ENCODE measurements around the gene PCYT2.

The PCYT2 gene

DNA sequence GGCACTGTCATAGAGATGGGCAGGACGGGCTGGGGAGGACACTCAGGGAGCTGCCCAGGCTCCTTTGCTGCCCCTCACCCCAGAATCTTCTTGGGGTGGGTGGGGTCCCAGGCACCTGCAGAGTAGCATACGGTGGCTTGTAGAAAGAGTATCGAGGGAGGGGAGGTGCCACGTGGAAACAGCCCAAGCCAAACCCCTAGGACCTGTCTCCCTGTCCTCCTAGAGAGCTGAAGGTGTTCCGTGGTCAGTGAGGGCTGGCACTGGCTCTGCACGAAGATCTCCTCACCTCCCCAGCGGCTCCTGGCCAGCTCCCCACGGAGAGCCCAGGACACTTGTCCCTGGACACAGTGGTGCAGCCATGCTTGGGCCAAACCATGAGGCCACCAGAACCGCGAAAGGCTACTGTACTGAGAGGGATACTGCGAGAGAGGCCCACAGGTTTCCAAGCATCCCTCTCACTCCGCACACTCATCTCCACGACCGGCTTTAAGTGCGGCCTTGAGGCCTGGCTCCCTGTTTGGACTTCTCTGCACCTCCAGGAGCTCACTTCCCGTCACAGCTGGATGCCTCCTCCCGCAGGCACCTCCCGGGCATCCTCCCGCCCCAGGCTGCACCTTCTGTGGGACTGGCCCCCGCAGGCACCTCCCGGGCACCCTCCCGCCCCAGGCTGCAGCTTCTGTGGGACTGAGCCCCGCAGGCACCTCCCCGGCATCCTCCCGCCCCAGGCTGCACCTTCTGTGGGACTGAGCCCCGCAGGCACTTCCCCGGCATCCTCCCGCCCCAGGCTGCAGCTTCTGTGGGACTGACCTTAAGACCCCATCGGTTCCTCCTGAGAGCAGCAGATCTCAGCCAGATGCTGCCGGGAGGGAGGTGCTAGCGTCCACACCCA, 18.3 kb upstream of the PCYT2 start:
- no peak for DNase-seq (ENCODE audit: low read depth in 2 of 2)
- H3K4me3 ChIP-seq (replicated peaks in 1 of 2; ENCODE audit: low read depth in 2 of 2, low read length in 2 of 2) = no peak overlapping the region
- TF ChIP-seq, protein P1, sequence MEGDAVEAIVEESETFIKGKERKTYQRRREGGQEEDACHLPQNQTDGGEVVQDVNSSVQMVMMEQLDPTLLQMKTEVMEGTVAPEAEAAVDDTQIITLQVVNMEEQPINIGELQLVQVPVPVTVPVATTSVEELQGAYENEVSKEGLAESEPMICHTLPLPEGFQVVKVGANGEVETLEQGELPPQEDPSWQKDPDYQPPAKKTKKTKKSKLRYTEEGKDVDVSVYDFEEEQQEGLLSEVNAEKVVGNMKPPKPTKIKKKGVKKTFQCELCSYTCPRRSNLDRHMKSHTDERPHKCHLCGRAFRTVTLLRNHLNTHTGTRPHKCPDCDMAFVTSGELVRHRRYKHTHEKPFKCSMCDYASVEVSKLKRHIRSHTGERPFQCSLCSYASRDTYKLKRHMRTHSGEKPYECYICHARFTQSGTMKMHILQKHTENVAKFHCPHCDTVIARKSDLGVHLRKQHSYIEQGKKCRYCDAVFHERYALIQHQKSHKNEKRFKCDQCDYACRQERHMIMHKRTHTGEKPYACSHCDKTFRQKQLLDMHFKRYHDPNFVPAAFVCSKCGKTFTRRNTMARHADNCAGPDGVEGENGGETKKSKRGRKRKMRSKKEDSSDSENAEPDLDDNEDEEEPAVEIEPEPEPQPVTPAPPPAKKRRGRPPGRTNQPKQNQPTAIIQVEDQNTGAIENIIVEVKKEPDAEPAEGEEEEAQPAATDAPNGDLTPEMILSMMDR (IDR thresholded peaks at IDR 0.05; ENCODE audit: low read depth, low read length) = no peak

DNA sequence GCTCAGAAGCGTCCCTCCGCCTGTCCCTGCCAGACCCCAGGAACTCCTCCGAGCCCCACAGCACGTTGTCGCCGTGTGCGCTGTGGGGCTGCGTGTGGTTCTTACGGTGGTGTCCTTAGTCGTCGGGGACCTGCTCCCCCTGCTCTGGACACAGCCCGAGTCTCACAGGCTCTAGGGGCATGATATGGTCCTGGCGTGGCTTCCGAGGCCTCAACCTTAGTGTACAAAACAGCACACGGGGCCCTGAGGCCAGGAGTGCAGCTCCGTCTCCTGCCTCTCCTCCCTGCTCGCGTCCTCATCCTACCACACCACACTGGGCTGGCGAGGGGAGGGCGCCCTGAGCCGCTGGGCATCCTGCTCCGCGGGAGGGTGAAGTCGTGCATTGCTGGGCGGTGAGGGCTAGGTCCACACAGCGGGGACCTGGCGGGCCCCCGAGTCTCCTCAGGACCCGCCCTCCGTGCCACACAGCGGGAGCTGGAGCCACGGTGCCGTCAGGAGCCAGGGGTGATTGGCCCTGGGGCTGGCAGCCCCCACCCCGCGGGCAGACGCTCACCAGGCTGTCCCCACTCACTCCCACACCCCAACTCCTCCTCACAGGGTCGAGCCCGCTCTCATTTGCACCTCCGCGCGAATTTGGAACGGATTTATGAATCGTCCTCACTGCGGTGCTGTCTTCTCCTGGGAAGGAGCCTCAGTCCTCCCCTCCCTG, 17.5 kb upstream of the PCYT2 start:
- H3K4me3 ChIP-seq (replicated peaks in 1 of 2; ENCODE audit: low read depth in 2 of 2, low read length in 2 of 2) = peak overlapping the region; percentile 42 to 77
- TF ChIP-seq, protein P1 (IDR thresholded peaks at IDR 0.05; ENCODE audit: low read depth, low read length) = no peak
- DNase-seq (ENCODE audit: low read depth in 2 of 2) = no peak

DNA sequence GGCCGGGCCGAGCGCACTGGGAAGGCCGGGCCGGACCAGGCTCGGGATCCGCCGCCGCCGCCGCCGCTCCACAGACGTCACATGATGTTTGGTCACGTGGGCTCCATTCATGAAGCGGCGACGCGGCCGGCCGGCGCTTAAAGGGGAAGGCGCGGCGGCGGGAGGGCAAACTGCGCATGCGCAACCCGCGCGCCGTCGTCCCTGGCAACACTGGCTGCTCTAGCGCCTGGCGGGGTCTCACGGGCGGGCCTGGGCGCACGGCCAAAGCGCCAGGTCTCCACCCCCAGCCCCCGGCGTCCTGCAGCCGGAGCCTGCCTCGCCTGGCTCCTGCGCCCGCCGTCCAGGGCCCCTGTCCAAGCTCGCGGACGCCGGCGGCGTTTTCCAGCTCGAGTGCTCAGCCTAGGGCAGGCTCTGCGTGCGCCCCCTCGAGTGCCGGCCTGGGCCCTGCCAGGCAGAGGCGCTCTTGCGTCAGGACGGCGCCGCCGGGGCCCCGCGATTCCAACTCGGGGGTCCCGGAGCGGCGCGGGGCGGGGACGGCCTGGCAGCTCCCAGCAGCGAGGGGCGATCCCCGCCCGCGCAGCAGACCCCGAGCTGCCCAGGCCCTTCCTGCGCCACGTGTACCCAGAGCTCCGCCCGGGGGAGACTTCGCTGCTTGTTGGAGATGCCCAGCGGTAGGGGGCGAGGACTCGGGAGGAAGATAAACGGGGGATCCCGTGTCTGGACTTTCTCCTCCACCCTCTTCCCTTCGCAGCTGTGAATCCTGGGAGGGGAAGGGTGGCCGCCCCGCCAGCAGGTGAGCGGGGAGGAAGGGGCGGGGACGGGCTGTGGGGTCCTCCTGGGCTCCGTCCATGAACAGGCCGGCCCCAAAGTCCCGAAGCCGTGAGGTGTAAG, 16.7 kb upstream of the PCYT2 start, which contains the start of gene MAFG:
TSS of gene MAFG (minus strand) at position 83 of the 891 bp plus-strand sequence. CDS start 4,550 bp downstream, outside the sequence.
- DNase-seq (ENCODE audit: low read depth in 2 of 2) = peak; percentile 95 to 97
- TF ChIP-seq, protein P1 (IDR thresholded peaks at IDR 0.05; ENCODE audit: low read depth, low read length) = peak; percentile 15
- H3K4me3 ChIP-seq (replicated peaks in 1 of 2; ENCODE audit: low read depth in 2 of 2, low read length in 2 of 2) = peak within 1 kb of the TSS; percentile 77 to 87

DNA sequence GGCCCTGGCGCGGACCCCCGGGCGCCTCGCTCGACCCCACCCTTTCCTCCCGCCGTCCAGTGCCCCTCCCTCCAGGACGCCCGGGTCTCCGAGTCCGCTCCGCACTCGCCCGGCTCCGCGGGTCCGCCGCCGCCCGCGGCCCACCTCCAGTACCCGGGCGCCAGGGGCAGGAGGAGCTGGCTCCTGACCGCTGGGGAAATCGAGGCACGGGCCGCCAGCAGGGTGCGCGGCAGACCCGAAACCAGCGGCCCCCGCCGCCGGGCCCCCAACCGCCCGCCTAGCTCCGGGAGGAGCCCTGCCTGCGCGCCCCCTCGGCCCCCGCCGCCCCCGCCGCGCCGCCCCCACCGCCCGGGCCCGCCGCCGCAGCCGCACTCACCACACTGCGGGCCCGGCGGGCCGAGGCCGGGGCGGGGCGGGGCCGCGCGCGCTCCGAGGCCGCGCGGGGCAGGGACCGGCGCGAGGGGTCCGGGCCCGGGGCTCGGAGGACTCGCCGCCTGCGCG, 16.0 kb upstream of the PCYT2 start:
- no peak for DNase-seq (ENCODE audit: low read depth in 2 of 2)
- H3K4me3 ChIP-seq (replicated peaks in 1 of 2; ENCODE audit: low read depth in 2 of 2, low read length in 2 of 2) = peak overlapping the region; percentile 77 to 87
- TF ChIP-seq, protein P1 (IDR thresholded peaks at IDR 0.05; ENCODE audit: low read depth, low read length) = no peak

DNA sequence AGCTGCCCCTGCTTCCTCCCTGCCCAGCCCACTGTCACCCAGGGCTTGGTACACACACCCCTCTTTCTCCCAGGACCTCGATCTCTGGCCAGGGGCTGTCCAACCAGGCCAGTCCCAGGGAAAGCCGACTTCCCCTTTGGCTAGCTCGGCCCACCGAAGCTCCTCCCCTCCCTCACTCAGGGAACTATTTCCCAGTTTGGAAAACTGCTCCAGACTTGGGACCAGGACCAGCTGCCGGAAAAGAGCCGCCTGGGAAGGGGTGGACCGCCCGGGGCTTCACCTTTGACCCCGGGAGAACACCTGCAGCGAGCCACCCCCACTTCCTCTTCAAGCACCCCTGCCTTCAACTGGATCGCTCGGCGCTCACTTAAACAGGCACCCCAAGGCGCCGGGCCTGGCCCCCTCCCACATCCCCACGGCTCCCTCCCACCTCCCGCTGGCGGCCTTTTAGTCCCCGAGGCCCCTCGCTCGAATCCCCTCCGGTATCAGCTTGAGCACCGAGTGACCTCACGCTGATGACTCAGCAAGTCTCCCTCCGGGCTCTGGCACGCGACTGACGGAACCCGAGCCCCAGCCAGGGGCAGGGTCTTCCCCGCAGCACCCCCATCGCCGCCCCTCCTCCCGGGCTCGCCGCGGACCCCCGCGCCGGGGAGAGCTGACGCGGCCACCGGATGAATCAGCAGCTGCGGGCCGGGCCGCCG, 15.4 kb upstream of the PCYT2 start:
- TF ChIP-seq, protein P1 (IDR thresholded peaks at IDR 0.05; ENCODE audit: low read depth, low read length) = no peak

More for the DNA sequence above, 15.4 kb upstream of the PCYT2 start:
- peak overlapping the region; percentile 77 to 87 for H3K4me3 ChIP-seq (replicated peaks in 1 of 2; ENCODE audit: low read depth in 2 of 2, low read length in 2 of 2)
- peak; percentile 71 to 90 for DNase-seq (ENCODE audit: low read depth in 2 of 2)
